GM19240 (cell line): Measurements from ENCODE around the gene SNRK.

ENCODE experiments used
- DNase-seq: peaks from one replicate; pipeline ENCODE4 v3.0.0; 2011; ENCODE audit warnings: low spot score; ENCODE audit not compliant: insufficient read length

SNRK gene

GRCh38 chr3:43372007-43372740 lies 85.8 kb downstream of the SNRK start:
- DNase-seq = no peak

- no peak for DNase-seq
These were observed 86.6 kb downstream of the SNRK start for GRCh38 chr3:43372809-43373559.

- no peak for DNase-seq
These were observed 87.2 kb downstream of the SNRK start for GRCh38 chr3:43373560-43373928.

GRCh38 chr3:43378066-43378935 lies 92.0 kb downstream of the SNRK start:
- peak; percentile 72 for DNase-seq

- no peak for DNase-seq
These were observed 93.0 kb downstream of the SNRK start for GRCh38 chr3:43379343-43379742.

GRCh38 chr3:43388175-43388574 lies 101.8 kb downstream of the SNRK start:
- no peak for DNase-seq

GRCh38 chr3:43388915-43389314 lies 102.6 kb downstream of the SNRK start:
- no peak for DNase-seq

- no peak for DNase-seq
These were observed 103.3 kb downstream of the SNRK start for GRCh38 chr3:43389388-43390254.

- no peak for DNase-seq
These were observed 103.9 kb downstream of the SNRK start for GRCh38 chr3:43390255-43390588.

- DNase-seq = no peak
These were observed 105.3 kb downstream of the SNRK start for GRCh38 chr3:43391621-43392020.

- DNase-seq = no peak
These were observed 107.8 kb downstream of the SNRK start for GRCh38 chr3:43394041-43394554.

GRCh38 chr3:43399034-43399433 lies 112.7 kb downstream of the SNRK start:
- DNase-seq = no peak

GRCh38 chr3:43400167-43400566 lies 113.8 kb downstream of the SNRK start:
- DNase-seq = no peak
